Neural crest cell (in vitro differentiated cells): Measurements from ENCODE around the gene EPB41L2. TPM values are rescaled to one million over a fixed set of nuclear protein-coding genes. Genes with fewer than 3 reads are reported as not detected.
"Not testable (repeated sequence)": the region's sequence is repeated elsewhere in the genome, so short reads cannot be mapped to it uniquely, and the experiment has no call there.

ENCODE experiments used
- DNase-seq: peaks from one replicate; pipeline ENCODE4 v3.0.0; 2021; ENCODE audit warnings: low read depth, mixed read lengths, low spot score
- H3K27ac Mint-ChIP-seq: one replicate; pipeline ENCODE4 v1.8.0; 2021; ENCODE audit warnings: mild to moderate bottlenecking, mixed read lengths; ENCODE audit not compliant: unreplicated experiment
- H3K27me3 Mint-ChIP-seq: 2 replicates; pipeline ENCODE4 v1.8.0; 2021; ENCODE audit warnings: low read depth, mild to moderate bottlenecking, mixed read lengths
- H3K36me3 Mint-ChIP-seq: 2 replicates; pipeline ENCODE4 v1.8.0; 2021; ENCODE audit warnings: low read depth, mild to moderate bottlenecking, mixed read lengths
- H3K4me1 Mint-ChIP-seq: 2 replicates; pipeline ENCODE4 v1.8.0; 2021; ENCODE audit warnings: mixed read lengths
- H3K4me3 Mint-ChIP-seq: one replicate; pipeline ENCODE4 v1.8.0; 2021; ENCODE audit warnings: mild to moderate bottlenecking, mixed read lengths
- H3K9me3 Mint-ChIP-seq: 2 replicates; pipeline ENCODE4 v1.8.0; 2021; ENCODE audit warnings: mixed read lengths
- total RNA-seq: library from RNA; stranded (reverse); gene quantifications from 2 replicates; pipeline ENCODE4 v1.2.1, GENCODE V29; 2021
- TF ChIP-seq, protein P1 (sequence below): fragments of 200-600 bp; sonication (generic); conservative IDR thresholded peaks from 2 replicates; pipeline ENCODE4 v1.5.0; 2021; ENCODE audit warnings: antibody characterized with exemption, mild to moderate bottlenecking

The EPB41L2 gene
- total RNA-seq, 1 donor from 2014 or later, result 114 TPM

DNA sequence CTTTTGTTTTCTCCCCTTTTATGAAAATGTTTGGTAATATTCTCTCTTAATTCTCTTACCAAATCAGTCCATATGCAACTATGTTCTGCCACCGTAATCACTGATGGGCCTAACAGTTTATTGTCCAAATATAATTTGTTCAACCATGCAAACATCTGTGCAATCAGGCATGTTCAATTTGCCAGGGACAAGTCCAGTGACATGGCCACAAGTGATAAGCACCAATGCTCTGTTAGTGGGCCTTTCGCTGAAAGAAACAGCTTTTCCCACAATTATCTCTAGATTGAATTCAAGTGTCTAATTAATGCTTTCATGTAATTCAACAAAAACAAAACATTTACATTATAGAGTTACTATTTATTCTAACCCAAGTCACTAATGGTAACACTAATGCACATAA, 53.3 kb downstream of the EPB41L2 start:
- Mint-ChIP-seq H3K9me3 (peaks cover 25% of the 10 kb centered on the region), H3K27me3 (no peaks in the 10 kb centered on the region), H3K4me3 (no peak overlapping the region), H3K36me3 (peaks cover 41% of the 10 kb centered on the region), H3K4me1 (peaks cover 27% of the 10 kb centered on the region), H3K27ac (no peak overlapping the region)
- no peak for DNase-seq
- TF ChIP-seq, protein P1, sequence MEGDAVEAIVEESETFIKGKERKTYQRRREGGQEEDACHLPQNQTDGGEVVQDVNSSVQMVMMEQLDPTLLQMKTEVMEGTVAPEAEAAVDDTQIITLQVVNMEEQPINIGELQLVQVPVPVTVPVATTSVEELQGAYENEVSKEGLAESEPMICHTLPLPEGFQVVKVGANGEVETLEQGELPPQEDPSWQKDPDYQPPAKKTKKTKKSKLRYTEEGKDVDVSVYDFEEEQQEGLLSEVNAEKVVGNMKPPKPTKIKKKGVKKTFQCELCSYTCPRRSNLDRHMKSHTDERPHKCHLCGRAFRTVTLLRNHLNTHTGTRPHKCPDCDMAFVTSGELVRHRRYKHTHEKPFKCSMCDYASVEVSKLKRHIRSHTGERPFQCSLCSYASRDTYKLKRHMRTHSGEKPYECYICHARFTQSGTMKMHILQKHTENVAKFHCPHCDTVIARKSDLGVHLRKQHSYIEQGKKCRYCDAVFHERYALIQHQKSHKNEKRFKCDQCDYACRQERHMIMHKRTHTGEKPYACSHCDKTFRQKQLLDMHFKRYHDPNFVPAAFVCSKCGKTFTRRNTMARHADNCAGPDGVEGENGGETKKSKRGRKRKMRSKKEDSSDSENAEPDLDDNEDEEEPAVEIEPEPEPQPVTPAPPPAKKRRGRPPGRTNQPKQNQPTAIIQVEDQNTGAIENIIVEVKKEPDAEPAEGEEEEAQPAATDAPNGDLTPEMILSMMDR, result no peak

DNA sequence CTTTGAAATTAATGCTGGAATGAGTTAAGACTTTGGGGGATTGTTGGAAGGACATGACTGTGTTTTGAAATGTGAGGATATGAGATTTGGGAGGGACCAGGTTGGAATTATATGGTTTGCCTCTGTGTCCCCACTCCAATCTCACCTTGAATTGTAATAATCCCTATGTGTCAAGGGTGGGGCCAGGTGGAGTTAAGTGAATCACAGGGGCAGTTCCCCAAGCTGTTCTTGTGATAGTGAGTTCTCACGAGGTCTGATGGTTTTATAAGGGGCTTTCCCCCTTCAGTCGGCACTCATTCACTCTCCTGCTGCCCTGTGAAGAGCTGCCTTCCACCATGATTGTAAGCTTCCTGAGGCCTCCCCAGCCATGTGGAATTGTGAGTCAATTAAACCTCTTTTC, 54.1 kb downstream of the EPB41L2 start:
- Mint-ChIP-seq H3K4me1 (peaks cover 28% of the 10 kb centered on the region), H3K9me3 (peaks cover 25% of the 10 kb centered on the region), H3K36me3 (peaks cover 42% of the 10 kb centered on the region)
- not testable (repeated sequence) for H3K27ac Mint-ChIP-seq, H3K4me3 Mint-ChIP-seq, DNase-seq, H3K27me3 Mint-ChIP-seq

DNA sequence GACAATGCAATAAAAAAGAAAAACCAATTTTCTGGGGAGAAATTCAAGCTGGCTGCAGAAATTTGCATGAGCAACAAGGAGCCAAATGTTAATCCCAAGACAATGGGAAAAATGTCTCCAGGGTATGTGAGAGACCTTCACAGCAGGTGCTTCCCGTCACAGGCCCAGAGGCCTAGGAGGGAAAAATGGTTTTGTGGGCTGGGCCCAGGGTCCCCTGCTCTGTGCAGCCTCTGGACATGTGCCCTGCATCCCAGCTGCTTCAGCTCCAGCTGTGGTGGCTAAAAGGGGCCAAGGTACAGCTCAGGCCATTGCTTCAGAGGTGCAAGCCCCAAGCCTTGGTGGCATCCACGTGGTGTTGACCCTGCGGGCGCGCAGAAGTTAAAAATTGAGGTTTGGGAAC, 55.1 kb downstream of the EPB41L2 start:
- H3K4me3 Mint-ChIP-seq, H3K27ac Mint-ChIP-seq, H3K27me3 Mint-ChIP-seq, DNase-seq: not testable (repeated sequence)
- H3K4me1 Mint-ChIP-seq, result peaks cover 28% of the 10 kb centered on the region
- H3K36me3 Mint-ChIP-seq, result peaks cover 42% of the 10 kb centered on the region
- H3K9me3 Mint-ChIP-seq, result peaks cover 25% of the 10 kb centered on the region

DNA sequence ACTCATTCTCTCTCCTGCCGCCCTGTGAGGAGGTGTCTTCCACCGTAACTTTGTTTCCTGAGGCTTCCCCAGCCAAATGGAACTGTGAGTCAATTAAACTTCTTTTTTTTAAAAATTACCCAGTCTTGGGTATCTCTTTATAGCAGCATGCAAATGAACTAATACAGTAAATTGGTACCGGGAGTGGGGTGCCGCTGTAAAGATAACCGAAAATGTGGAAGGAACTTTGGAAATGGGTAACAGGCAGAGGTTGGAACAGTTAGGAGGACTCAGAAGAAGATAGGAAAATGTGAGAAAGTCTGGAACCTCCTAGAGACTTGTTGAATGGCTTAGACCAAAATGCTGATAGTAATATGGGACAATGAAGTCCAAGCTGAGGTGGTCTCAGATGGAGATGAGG, 55.8 kb downstream of the EPB41L2 start:
- Mint-ChIP-seq H3K9me3 (peaks cover 25% of the 10 kb centered on the region), H3K4me1 (peaks cover 32% of the 10 kb centered on the region), H3K27me3 (no peaks in the 10 kb centered on the region), H3K27ac (no peak overlapping the region), H3K4me3 (no peak overlapping the region), H3K36me3 (peaks cover 42% of the 10 kb centered on the region)
- no peak for DNase-seq
- TF ChIP-seq, protein P1, result no peak

DNA sequence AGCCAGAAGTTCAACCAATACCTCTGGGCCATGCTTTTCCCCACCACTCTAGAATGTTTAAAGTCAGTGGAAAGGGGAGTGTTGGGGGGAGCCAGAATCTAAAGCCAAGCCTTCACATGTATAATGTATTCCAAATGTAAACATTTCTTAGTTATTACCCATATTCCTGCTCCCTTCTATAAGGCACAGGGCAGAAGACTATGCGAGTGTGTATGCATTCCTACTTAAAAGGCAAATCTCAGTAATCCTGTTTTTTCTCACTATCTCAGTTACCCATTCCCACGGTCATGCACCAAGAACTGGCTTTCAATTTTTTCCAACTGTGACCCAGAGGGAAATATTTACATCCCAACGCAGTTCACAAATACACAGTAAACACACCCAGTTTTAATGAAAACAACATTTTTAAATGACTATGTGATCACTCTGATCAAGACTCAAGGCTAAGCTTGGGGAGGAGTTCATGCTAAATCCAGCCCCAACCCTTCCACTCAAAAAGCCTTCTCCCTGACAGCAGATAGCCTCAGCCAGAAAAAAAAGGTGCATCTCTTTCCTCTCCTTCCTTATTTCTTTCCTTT, 57.5 kb downstream of the EPB41L2 start:
- Mint-ChIP-seq H3K36me3 (peaks cover 39% of the 10 kb centered on the region), H3K27ac (no peak overlapping the region), H3K27me3 (no peaks in the 10 kb centered on the region), H3K4me3 (no peak overlapping the region), H3K4me1 (peaks cover 45% of the 10 kb centered on the region), H3K9me3 (peaks cover 21% of the 10 kb centered on the region)
- DNase-seq, result no peak
- TF ChIP-seq, protein P1, result no peak

DNA sequence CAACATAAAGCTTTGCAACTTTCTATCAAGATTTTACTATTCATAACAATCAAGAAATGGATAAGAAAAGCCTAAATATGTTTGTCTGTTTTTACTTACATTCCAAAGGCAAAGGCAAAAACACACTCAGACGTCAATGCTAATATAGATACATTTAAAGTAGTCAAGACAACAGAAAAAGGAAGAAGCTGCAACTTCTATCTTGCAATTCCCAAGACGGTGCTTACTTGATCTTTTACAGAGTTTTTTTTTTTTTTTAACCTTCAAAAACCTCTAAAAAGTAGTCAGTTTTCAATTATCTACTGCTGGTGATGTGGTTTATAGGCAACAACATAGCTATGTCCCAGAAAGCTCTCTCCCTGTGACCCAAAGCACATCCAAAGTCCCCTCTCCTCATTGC, 58.1 kb downstream of the EPB41L2 start:
- Mint-ChIP-seq H3K9me3 (peaks cover 20% of the 10 kb centered on the region), H3K27ac (no peak overlapping the region), H3K4me3 (no peak overlapping the region), H3K27me3 (no peaks in the 10 kb centered on the region), H3K36me3 (peaks cover 38% of the 10 kb centered on the region), H3K4me1 (peaks cover 44% of the 10 kb centered on the region)
- TF ChIP-seq, protein P1, result no peak
- no peak for DNase-seq
